Mesenchymal stem cell (in vitro differentiated cells and primary cell): ENCODE results near the gene MBP.

Source experiments
- DNase-seq: peaks from one replicate; pipeline ENCODE4 v3.0.0-alpha.2; 2013
- H2AFZ ChIP-seq: one replicate; pipeline ENCODE4 v1.6.1; 2013; ENCODE audit warnings: low read depth, mild to moderate bottlenecking, control low read depth, inconsistent platforms, low read length, moderate library complexity
- H2AK5ac ChIP-seq: 2 replicates; pipeline ENCODE4 v1.6.1; 2013; ENCODE audit warnings: low read length, moderate library complexity, mild to moderate bottlenecking, inconsistent platforms; ENCODE audit not compliant: severe bottlenecking
- H2BK120ac ChIP-seq: one replicate; pipeline ENCODE4 v1.6.1; 2013; ENCODE audit warnings: low read depth, mild to moderate bottlenecking, inconsistent platforms, low read length, moderate library complexity
- H2BK12ac ChIP-seq, 2 experiments: one replicate each; pipeline ENCODE4 v1.6.1; 2013; ENCODE audit warnings: inconsistent platforms in 2 of 2, low read length in 2 of 2, mild to moderate bottlenecking in 2 of 2, moderate library complexity in 2 of 2, control low read depth in 1 of 2
- H2BK15ac ChIP-seq: one replicate; pipeline ENCODE4 v1.6.1; 2013; ENCODE audit warnings: mild to moderate bottlenecking, low read depth, inconsistent platforms; ENCODE audit not compliant: poor library complexity, severe bottlenecking
- H2BK5ac ChIP-seq: 2 replicates; pipeline ENCODE4 v1.6.1; 2013; ENCODE audit warnings: low read depth, mild to moderate bottlenecking, low read length, control low read depth, inconsistent platforms; ENCODE audit not compliant: poor library complexity, severe bottlenecking
- H3K14ac ChIP-seq, 2 experiments: one replicate each; pipeline ENCODE4 v1.6.1; 2013; ENCODE audit warnings: inconsistent platforms in 2 of 2, low read length in 2 of 2, control low read depth in 1 of 2, mild to moderate bottlenecking in 1 of 2, moderate library complexity in 1 of 2
- H3K18ac ChIP-seq, 2 experiments: one replicate each; pipeline ENCODE4 v1.6.1; 2013; ENCODE audit warnings: inconsistent platforms in 2 of 2, low read length in 2 of 2, control low read depth in 1 of 2, low read depth in 1 of 2, mild to moderate bottlenecking in 1 of 2
- H3K23ac ChIP-seq, 2 experiments: one replicate each; pipeline ENCODE4 v1.6.1; 2013; ENCODE audit warnings: inconsistent platforms in 2 of 2, low read length in 2 of 2, mild to moderate bottlenecking in 2 of 2, moderate library complexity in 2 of 2, control low read depth in 1 of 2
- H3K27ac ChIP-seq: 2 replicates; pipeline ENCODE4 v1.5.1; 2013; ENCODE audit warnings: mild to moderate bottlenecking, moderate library complexity, low read length, control low read depth, inconsistent platforms; ENCODE audit not compliant: poor library complexity, severe bottlenecking
- H3K27me3 ChIP-seq, 2 experiments: 2 replicates each; pipeline versions ENCODE4 v1.6.1 to v1.7.0; 2013; ENCODE audit warnings: low read length in 2 of 2, mild to moderate bottlenecking in 2 of 2, moderate library complexity in 2 of 2, control low read depth in 1 of 2, inconsistent platforms in 1 of 2; ENCODE audit not compliant: control insufficient read depth in 1 of 2, insufficient read depth in 1 of 2
- H3K36me3 ChIP-seq, 2 experiments: 2 replicates each; pipeline versions ENCODE4 v1.6.1 to v1.7.0; 2013; ENCODE audit warnings: low read length in 2 of 2, control low read depth in 1 of 2, inconsistent platforms in 1 of 2, low read depth in 1 of 2, mild to moderate bottlenecking in 1 of 2; ENCODE audit not compliant: insufficient read depth in 2 of 2, control insufficient read depth in 1 of 2
- H3K4ac ChIP-seq, 2 experiments: one replicate each; pipeline ENCODE4 v1.6.1; 2013; ENCODE audit warnings: inconsistent platforms in 2 of 2, low read length in 2 of 2, mild to moderate bottlenecking in 2 of 2, moderate library complexity in 2 of 2, control low read depth in 1 of 2, low read depth in 1 of 2
- H3K4me1 ChIP-seq: 2 replicates; pipeline ENCODE4 v1.6.1; 2013; ENCODE audit warnings: low read depth, low read length, control low read depth; ENCODE audit not compliant: control insufficient read depth, insufficient read depth
- H3K4me2 ChIP-seq: 2 replicates; pipeline ENCODE4 v1.6.1; 2013; ENCODE audit warnings: low read length, mild to moderate bottlenecking, inconsistent platforms; ENCODE audit not compliant: poor library complexity, severe bottlenecking
- H3K4me3 ChIP-seq, 2 experiments: 2 replicates each; pipeline versions ENCODE4 v1.5.1 to v1.7.0; 2013; ENCODE audit warnings: low read length in 2 of 2, mild to moderate bottlenecking in 2 of 2, control low read depth in 1 of 2, low read depth in 1 of 2; ENCODE audit not compliant: insufficient read depth in 1 of 2
- H3K79me1 ChIP-seq: replicated peaks from 2 replicates; pipeline ENCODE4 v1.6.1; 2013; ENCODE audit warnings: mild to moderate bottlenecking, control low read depth, low read length, inconsistent platforms; ENCODE audit not compliant: poor library complexity, severe bottlenecking
- H3K9ac ChIP-seq: 2 replicates; pipeline ENCODE4 v1.7.0; 2013; ENCODE audit warnings: mild to moderate bottlenecking, low read length, moderate library complexity
- H3K9me3 ChIP-seq: 2 replicates; pipeline ENCODE4 v1.7.0; 2013; ENCODE audit warnings: mild to moderate bottlenecking, low read length; ENCODE audit not compliant: control insufficient read depth
- H4K8ac ChIP-seq: one replicate; pipeline ENCODE4 v1.6.1; 2013; ENCODE audit warnings: inconsistent platforms, mild to moderate bottlenecking, low read length, moderate library complexity
- H4K91ac ChIP-seq: one replicate; pipeline ENCODE4 v1.6.1; 2013; ENCODE audit warnings: mild to moderate bottlenecking, low read length, inconsistent platforms
- WGBS: methylation state at CpG from one replicate; pipeline ENCODE4 v1.1.7; 2013; ENCODE audit warnings: mixed read lengths; 5-methylcytosine and 5-hydroxymethylcytosine counted together

The MBP gene

DNA sequence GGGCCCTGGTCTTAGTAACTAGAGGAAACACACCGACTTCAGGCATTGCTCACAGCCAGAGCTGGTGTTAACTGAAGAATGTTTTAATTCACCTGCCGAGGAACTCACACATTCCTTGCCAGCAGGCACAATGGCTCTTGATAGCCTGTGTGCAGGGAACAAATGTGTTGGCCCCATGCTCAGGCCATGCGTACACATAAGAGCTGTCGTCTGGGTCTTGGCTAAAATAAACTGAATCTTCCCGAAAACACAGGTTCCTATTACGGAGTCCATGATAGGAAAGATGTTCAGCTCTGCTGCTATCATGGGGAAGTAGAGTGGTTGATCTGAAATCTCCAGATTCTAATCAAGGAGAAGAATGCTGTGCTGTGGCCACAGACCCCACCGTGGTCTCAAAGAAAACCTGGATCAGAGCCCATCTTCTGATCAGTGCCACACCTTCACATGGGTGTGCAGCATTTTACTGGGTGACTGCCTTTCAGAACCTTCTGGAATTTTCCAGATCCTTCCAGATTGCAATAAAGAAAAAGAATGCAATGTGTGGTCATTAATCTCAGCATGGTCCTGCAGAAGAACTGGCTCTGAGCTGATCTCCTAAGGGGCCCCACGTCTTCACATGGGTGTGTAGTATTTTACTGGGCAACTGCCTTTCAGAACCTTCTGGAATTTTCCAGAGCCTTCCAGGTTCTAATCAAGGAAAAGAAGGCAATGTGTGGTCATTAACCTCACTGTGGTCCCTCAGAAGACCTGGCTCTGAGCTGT lies 17.2 kb downstream of the MBP start:
- Histone ChIP-seq H2BK15ac (no peak overlapping the region), H3K4me2 (peak overlapping the region; percentile 60), H3K18ac (peak overlapping the region; percentile 24 to 91), H3K4me3 (no peak overlapping the region), H3K4me1 (peaks cover 35% of the 10 kb centered on the region), H2AK5ac (peak overlapping the region; percentile 34), H3K27ac (peak overlapping the region; percentile 80), H3K27me3 (no peaks in the 10 kb centered on the region), H2BK120ac (no peak overlapping the region), H3K79me1 (peaks cover 39% of the 10 kb centered on the region), H3K23ac (peak overlapping the region in 1 of 2 experiments; percentile 93), H3K9me3 (no peaks in the 10 kb centered on the region), H4K8ac (peak overlapping the region; percentile 88), H4K91ac (no peak overlapping the region), H3K14ac (no peak overlapping the region), H3K36me3 (peaks cover 3 to 28% of the 10 kb centered on the region in 2 experiments), H2BK5ac (peak overlapping the region; percentile 68), H3K4ac (peak overlapping the region; percentile 31 to 45), H2BK12ac (peak overlapping the region; percentile 32 to 90), H2AFZ (no peak overlapping the region), H3K9ac (no peak overlapping the region)
- WGBS: 85% methylated on average over 8 of the region's 8 CpGs
- no peak for DNase-seq

- H2BK5ac ChIP-seq: peak overlapping the region; percentile 68
- peak overlapping the region; percentile 52 for H2BK15ac ChIP-seq
- H2AK5ac ChIP-seq: peak overlapping the region; percentile 14
- H3K14ac ChIP-seq: peak overlapping the region in 1 of 2 experiments; percentile 85
- no peaks in the 10 kb centered on the region for H3K9me3 ChIP-seq
- peak overlapping the region; percentile 95 for H4K91ac ChIP-seq
- peaks cover 7 to 20% of the 10 kb centered on the region in 2 experiments for H3K36me3 ChIP-seq
- peaks cover 34% of the 10 kb centered on the region for H3K79me1 ChIP-seq
- peak overlapping the region; percentile 80 for H3K27ac ChIP-seq
- no peak overlapping the region for H3K4me3 ChIP-seq
- peak overlapping the region; percentile 32 to 90 for H2BK12ac ChIP-seq
- peak overlapping the region; percentile 60 for H3K4me2 ChIP-seq
- no peaks in the 10 kb centered on the region for H3K27me3 ChIP-seq
- H3K9ac ChIP-seq: peak overlapping the region; percentile 60
- peak overlapping the region; percentile 58 for H2BK120ac ChIP-seq
- peak overlapping the region in 1 of 2 experiments; percentile 10 for H3K23ac ChIP-seq
- H4K8ac ChIP-seq: peak overlapping the region; percentile 88
- no peak overlapping the region for H2AFZ ChIP-seq
- DNase-seq: peak; percentile 90
- peaks cover 30% of the 10 kb centered on the region for H3K4me1 ChIP-seq
- H3K4ac ChIP-seq: peak overlapping the region; percentile 31 to 45
- H3K18ac ChIP-seq: peak overlapping the region; percentile 54 to 91
- 71% methylated on average over 25 of the region's 25 CpGs for WGBS
Measured at GRCh38 chr18:77114415-77115191, 18.0 kb downstream of the MBP start.

GRCh38 chr18:77114152-77114414 lies 18.5 kb downstream of the MBP start:
- H2AFZ ChIP-seq: no peak overlapping the region
- WGBS: 80% methylated on average over 2 of the region's 2 CpGs
- no peak overlapping the region for H3K18ac ChIP-seq
- H2AK5ac ChIP-seq: no peak overlapping the region
- H3K4me2 ChIP-seq: no peak overlapping the region
- no peak overlapping the region for H4K91ac ChIP-seq
- H3K9ac ChIP-seq: peak overlapping the region; percentile 60
- no peak overlapping the region for H4K8ac ChIP-seq
- no peaks in the 10 kb centered on the region for H3K9me3 ChIP-seq
- H3K4me3 ChIP-seq: no peak overlapping the region
- no peak overlapping the region for H2BK5ac ChIP-seq
- H3K4me1 ChIP-seq: peaks cover 28% of the 10 kb centered on the region
- no peak for DNase-seq
- H2BK120ac ChIP-seq: no peak overlapping the region
- H3K4ac ChIP-seq: no peak overlapping the region
- peaks cover 32% of the 10 kb centered on the region for H3K79me1 ChIP-seq
- H3K27me3 ChIP-seq: no peaks in the 10 kb centered on the region
- H3K14ac ChIP-seq: no peak overlapping the region
- H2BK12ac ChIP-seq: no peak overlapping the region
- peak overlapping the region; percentile 80 for H3K27ac ChIP-seq
- peaks cover 4 to 15% of the 10 kb centered on the region in 2 experiments for H3K36me3 ChIP-seq
- H2BK15ac ChIP-seq: no peak overlapping the region
- H3K23ac ChIP-seq: no peak overlapping the region
